Measurements from ENCODE around the gene SCYGR3.

GRCh38 chr2:227610123-227610522, 4.5 kb downstream of the SCYGR3 start:
- no peak for TF ChIP-seq CTCF (IDR thresholded peaks at IDR 0.05; ENCODE audit: low read length)
- no peak for TF ChIP-seq EZH2 (optimal IDR thresholded peaks at IDR 0.05; ENCODE audit: low read depth, low read length)
- TF ChIP-seq EZH2phosphoT487 (IDR thresholded peaks at IDR 0.05; ENCODE audit: low read length), result no peak
